IMR-90 (cell line): ENCODE data around the gene DCUN1D2. TPM values are rescaled to one million over a fixed set of nuclear protein-coding genes. Genes with fewer than 3 reads are reported as not detected.

Source experiments
- ATAC-seq: fragments of 200-7000 bp; cut with Tn5 transposase; 2 replicates; pipeline ENCODE4 v1.9.1; 2020; ENCODE audit warnings: low read depth, mild to moderate bottlenecking, moderate library complexity
- BruUV-seq: library from RNA; stranded (reverse); fragments of 400-500 nt; replicated peaks from 2 replicates; lab custom pipeline; 2021; lab: Mats Ljungman, UMichigan
- CTCF ChIA-PET: fragments of 300-600 bp; formaldehyde crosslinking; extraction: SDS; loops from one replicate; lab custom pipeline; 2021; ENCODE audit warnings: antibody characterized with exemption; lab: Yijun Ruan, JAX
- POLR2A ChIA-PET: fragments of 300-600 bp; sonication (Branson Sonifier 250); formaldehyde crosslinking; loops from one replicate; lab custom pipeline; 2022; ENCODE audit warnings: antibody characterized with exemption; ENCODE audit not compliant: unreplicated experiment; lab: Charles Lee
- DNase-seq: peaks from one replicate; pipeline ENCODE4 v3.0.0; 2013
- H2AFZ ChIP-seq: replicated peaks from 2 replicates; pipeline ENCODE3; 2013; ENCODE audit warnings: low read length, mild to moderate bottlenecking; ENCODE audit not compliant: poor library complexity
- H2AK5ac ChIP-seq: 2 replicates; pipeline ENCODE4 v1.6.1; 2013; ENCODE audit warnings: low read depth, low read length, inconsistent platforms
- H2AK9ac ChIP-seq: replicated peaks from 2 replicates; pipeline ENCODE3; 2013; ENCODE audit warnings: mild to moderate bottlenecking, low read depth, low read length, moderate library complexity; ENCODE audit not compliant: poor library complexity
- H2BK120ac ChIP-seq: 2 replicates; pipeline ENCODE4 v1.6.1; 2013; ENCODE audit warnings: low read depth, low read length, inconsistent platforms
- H2BK15ac ChIP-seq: 3 replicates; pipeline ENCODE4 v1.6.1; 2013; ENCODE audit warnings: low read depth, low read length, inconsistent platforms
- H2BK20ac ChIP-seq: 2 replicates; pipeline ENCODE4 v1.6.1; 2013; ENCODE audit warnings: low read depth, mild to moderate bottlenecking, inconsistent platforms, low read length, moderate library complexity
- H2BK5ac ChIP-seq: 2 replicates; pipeline ENCODE4 v1.6.1; 2013; ENCODE audit warnings: mild to moderate bottlenecking, low read depth, low read length, inconsistent platforms; ENCODE audit not compliant: poor library complexity, severe bottlenecking
- H3K14ac ChIP-seq: replicated peaks from 2 replicates; pipeline ENCODE4 v1.6.1; 2013; ENCODE audit warnings: low read depth, low read length, inconsistent platforms
- H3K18ac ChIP-seq: 2 replicates; pipeline ENCODE4 v1.6.1; 2013; ENCODE audit warnings: low read depth, low read length, control low read depth
- H3K23ac ChIP-seq: 2 replicates; pipeline ENCODE4 v1.6.1; 2013; ENCODE audit warnings: low read depth, low read length, inconsistent platforms
- H3K27ac ChIP-seq: 2 replicates; pipeline ENCODE4 v1.5.1; 2013; ENCODE audit warnings: mild to moderate bottlenecking, control low read depth, low read length; ENCODE audit not compliant: insufficient read depth
- H3K27me3 ChIP-seq: 2 replicates; pipeline ENCODE4 v1.6.1; 2013; ENCODE audit warnings: low read length; ENCODE audit not compliant: control insufficient read depth, insufficient read depth
- H3K36me3 ChIP-seq: 2 replicates; pipeline ENCODE4 v1.6.1; 2013; ENCODE audit warnings: low read length, mixed read lengths; ENCODE audit not compliant: control insufficient read depth, insufficient read depth
- H3K4ac ChIP-seq: 2 replicates; pipeline ENCODE4 v1.6.1; 2013; ENCODE audit warnings: low read depth, low read length, inconsistent platforms
- H3K4me1 ChIP-seq: 2 replicates; pipeline ENCODE4 v1.6.1; 2013; ENCODE audit warnings: low read length, mixed read lengths; ENCODE audit not compliant: control insufficient read depth, insufficient read depth
- H3K4me2 ChIP-seq: 2 replicates; pipeline ENCODE4 v1.6.1; 2013; ENCODE audit warnings: low read depth, mild to moderate bottlenecking, control low read depth, low read length, moderate library complexity
- H3K4me3 ChIP-seq: 2 replicates; pipeline ENCODE4 v1.5.1; 2013; ENCODE audit warnings: low read depth, mild to moderate bottlenecking, control low read depth, low read length, moderate library complexity; ENCODE audit not compliant: insufficient read depth
- H3K56ac ChIP-seq: 2 replicates; pipeline ENCODE4 v1.6.1; 2013; ENCODE audit warnings: low read length, inconsistent platforms; ENCODE audit not compliant: insufficient read depth; ENCODE audit errors: extremely low read depth
- H3K79me1 ChIP-seq, 2 experiments: 2 replicates each; pipeline ENCODE4 v1.6.1; 2013; ENCODE audit warnings: low read length in 2 of 2, inconsistent platforms in 1 of 2, low read depth in 1 of 2
- H3K9ac ChIP-seq: 2 replicates; pipeline ENCODE4 v1.6.1; 2013; ENCODE audit warnings: low read depth, low read length, control low read depth
- H3K9me1 ChIP-seq: 2 replicates; pipeline ENCODE4 v1.6.1; 2013; ENCODE audit warnings: low read length, inconsistent platforms; ENCODE audit not compliant: insufficient read depth
- H3K9me3 ChIP-seq: 2 replicates; pipeline ENCODE4 v1.6.1; 2013; ENCODE audit warnings: low read length; ENCODE audit not compliant: control insufficient read depth, insufficient read depth
- H4K20me1 ChIP-seq: 2 replicates; pipeline ENCODE4 v1.6.1; 2013; ENCODE audit warnings: low read length, inconsistent platforms; ENCODE audit not compliant: insufficient read depth
- H4K5ac ChIP-seq: 2 replicates; pipeline ENCODE4 v1.6.1; 2013; ENCODE audit warnings: mild to moderate bottlenecking, low read depth, low read length, control low read depth
- H4K8ac ChIP-seq, 2 experiments: 2 replicates each; pipeline ENCODE4 v1.6.1; 2013; ENCODE audit warnings: low read depth in 2 of 2, low read length in 2 of 2, control low read depth in 1 of 2, inconsistent platforms in 1 of 2
- H4K91ac ChIP-seq: 2 replicates; pipeline ENCODE4 v1.6.1; 2013; ENCODE audit warnings: low read depth, low read length, inconsistent platforms; ENCODE audit not compliant: insufficient read depth
- BHLHE40 ChIP-seq: fragments of 150-350 bp; IDR thresholded peaks from 2 replicates; pipeline ENCODE4 v1.6.1; 2016; ENCODE audit warnings: mild to moderate bottlenecking, low read depth, low read length
- CEBPB ChIP-seq: IDR thresholded peaks from 2 replicates; pipeline ENCODE4 v1.6.1; 2012; ENCODE audit warnings: low read depth, low read length, improper control_type of control experiment
- CHD1 ChIP-seq: IDR thresholded peaks from 2 replicates; pipeline ENCODE4 v1.6.1; 2012; ENCODE audit warnings: low read depth, low read length, improper control_type of control experiment
- CTCF ChIP-seq: conservative IDR thresholded peaks from 2 replicates; pipeline ENCODE4 v1.5.1; 2012; ENCODE audit warnings: mild to moderate bottlenecking, low read depth, low read length, improper control_type of control experiment
- ELK1 ChIP-seq: fragments of 150-350 bp; IDR thresholded peaks from 2 replicates; pipeline ENCODE4 v1.6.1; 2016; ENCODE audit warnings: low read depth, mild to moderate bottlenecking, low read length, moderate library complexity, borderline replicate concordance
- FOS ChIP-seq: fragments of 150-350 bp; IDR thresholded peaks from 2 replicates; pipeline ENCODE4 v1.6.1; 2016; ENCODE audit warnings: low read depth, low read length
- MAFK ChIP-seq: IDR thresholded peaks from 2 replicates; pipeline ENCODE4 v1.6.1; 2012; ENCODE audit warnings: low read depth, low read length, improper control_type of control experiment
- MAZ ChIP-seq: IDR thresholded peaks from 2 replicates; pipeline ENCODE4 v1.6.1; 2012; ENCODE audit warnings: low read depth, mild to moderate bottlenecking, low read length, improper control_type of control experiment, moderate library complexity, borderline replicate concordance
- MXI1 ChIP-seq: IDR thresholded peaks from 2 replicates; pipeline ENCODE4 v1.6.1; 2012; ENCODE audit warnings: low read depth, mild to moderate bottlenecking, low read length, moderate library complexity, borderline replicate concordance
- NFE2L2 ChIP-seq: fragments of 150-350 bp; IDR thresholded peaks from 2 replicates; pipeline ENCODE4 v1.6.1; 2016; ENCODE audit warnings: low read depth, mild to moderate bottlenecking, low read length
- POLR2A ChIP-seq: IDR thresholded peaks from 2 replicates; pipeline ENCODE4 v1.6.1; 2012; ENCODE audit warnings: mild to moderate bottlenecking, low read depth, low read length
- RAD21 ChIP-seq: IDR thresholded peaks from 2 replicates; pipeline ENCODE4 v1.6.1; 2012; ENCODE audit warnings: low read length, improper control_type of control experiment
- RCOR1 ChIP-seq: IDR thresholded peaks from 2 replicates; pipeline ENCODE4 v1.6.1; 2012; ENCODE audit warnings: mild to moderate bottlenecking, low read length, improper control_type of control experiment; ENCODE audit not compliant: insufficient replicate concordance
- RFX5 ChIP-seq: IDR thresholded peaks from 2 replicates; pipeline ENCODE4 v1.8.0; 2012; ENCODE audit warnings: low read depth, mild to moderate bottlenecking, low read length, moderate library complexity
- SMC3 ChIP-seq: fragments of 150-350 bp; IDR thresholded peaks from 2 replicates; pipeline ENCODE4 v1.6.1; 2016; ENCODE audit warnings: low read depth, mild to moderate bottlenecking, antibody characterized with exemption, low read length, moderate library complexity
- USF2 ChIP-seq: fragments of 150-350 bp; IDR thresholded peaks from 2 replicates; pipeline ENCODE4 v1.6.1; 2017; ENCODE audit warnings: mild to moderate bottlenecking, antibody characterized with exemption, low read length, low read depth
- WGBS, 2 experiments: methylation state at CpG; one replicate each; pipeline versions ENCODE4 v1.1.5 to v1.1.7; 2013; ENCODE audit warnings: missing lambda C conversion rate in 2 of 2; ENCODE audit not compliant: insufficient read length in 1 of 2; ENCODE audit errors: extremely low coverage in 2 of 2; 5-methylcytosine and 5-hydroxymethylcytosine counted together
- dilution Hi-C: fragments of 300-500 bp; cut with HindIII; formaldehyde crosslinking; loops from one replicate; pipeline ENCODE4 v1.14.3; 2018; ENCODE audit warnings: low sequenced_read_pairs; ENCODE audit not compliant: unreplicated experiment
- in situ Hi-C: fragments of 300-500 bp; cut with MboI; formaldehyde crosslinking; loops from 3 replicates; pipeline ENCODE4 v1.14.3; 2019; ENCODE audit warnings: low sequenced_read_pairs, inconsistent platforms, mixed read lengths
- intact Hi-C: fragments of 100-400 bp; cut with micrococcal nuclease; formaldehyde crosslinking; loops from 2 replicates; pipeline ENCODE4 v1.10.0; 2022
- polyA plus RNA-seq, 3 experiments: library from polyadenylated mRNA; depleted of rRNA; stranded (reverse); fragments of >200 nt; gene quantifications; 2 replicates each; pipeline ENCODE4 v1.2.3, GENCODE V29; 2012; ENCODE audit warnings: low replicate concordance in 1 of 3
- total RNA-seq: library from RNA; depleted of rRNA; stranded (reverse); fragments of >200 nt; gene quantifications from 2 replicates; pipeline ENCODE4 v1.2.3, GENCODE V29; 2012

The DCUN1D2 gene
- total and polyA plus RNA-seq, 2 of the 4 experiments (the other 2 are of a cell fraction), result 8.1 to 11.5 TPM

GRCh38 chr13:113537205-113537604 lies 46.7 kb upstream of the DCUN1D2 start:
- dilution Hi-C loops (no loop called here), intact Hi-C loops (no loop called here), in situ Hi-C loops (no loop called here)
- no TSS peak for BruUV-seq
- H3K56ac ChIP-seq, result no peak overlapping the region
- WGBS, 2 experiments, result 93% methylated on average over 16 of the region's 19 CpGs; no CpG with 5 or more reads in 1 of the 2 experiments
- H2BK5ac ChIP-seq, result no peak overlapping the region
- H3K79me1 ChIP-seq, result peaks cover 19 to 47% of the 10 kb centered on the region in 2 experiments
- no peak for ATAC-seq
- H2BK120ac ChIP-seq, result no peak overlapping the region
- H2BK20ac ChIP-seq, result no peak overlapping the region
- H3K9ac ChIP-seq, result no peak overlapping the region
- H2AFZ ChIP-seq, result no peak overlapping the region
- H2AK9ac ChIP-seq, result no peak overlapping the region
- H4K20me1 ChIP-seq, result peaks cover 14% of the 10 kb centered on the region
- ChIA-PET CTCF (no interaction called here), POLR2A (no interaction called here)
- no peak overlapping the region for H3K18ac ChIP-seq
- peaks cover 51% of the 10 kb centered on the region for H3K36me3 ChIP-seq
- no peak overlapping the region for H2AK5ac ChIP-seq
- no peak overlapping the region for H4K5ac ChIP-seq
- H3K9me1 ChIP-seq, result peaks cover 8% of the 10 kb centered on the region
- H3K14ac ChIP-seq, result no peak overlapping the region
- H3K27me3 ChIP-seq, result no peaks in the 10 kb centered on the region
- H3K4me1 ChIP-seq, result peaks cover 4% of the 10 kb centered on the region
- DNase-seq, result no peak
- no peak overlapping the region for H3K4me2 ChIP-seq
- no peak overlapping the region for H4K91ac ChIP-seq
- TF ChIP-seq MAZ (no peak), RCOR1 (no peak), MXI1 (no peak), NFE2L2 (no peak), RFX5 (no peak), ELK1 (no peak), CTCF (no peak), BHLHE40 (no peak), CHD1 (no peak), CEBPB (no peak), RAD21 (no peak), SMC3 (no peak), USF2 (no peak), POLR2A (no peak), MAFK (no peak), FOS (no peak)
- H2BK15ac ChIP-seq, result no peak overlapping the region
- no peak overlapping the region for H3K4me3 ChIP-seq
- no peak overlapping the region for H3K27ac ChIP-seq
- no peak overlapping the region for H3K23ac ChIP-seq
- peaks cover 7% of the 10 kb centered on the region; the same call in 1 of the 2 replicates for H3K9me3 ChIP-seq
- no peak overlapping the region for H3K4ac ChIP-seq
- H4K8ac ChIP-seq, result no peak overlapping the region
